ENCODE results near the gene KLF14. TPM values are rescaled to one million over a fixed set of nuclear protein-coding genes. Genes with fewer than 3 reads are reported as not detected.

Gene KLF14
- total and polyA plus RNA-seq, 2 of the 4 experiments (the other 2 are of a cell fraction): 0.05 TPM; not detected in 1

DNA sequence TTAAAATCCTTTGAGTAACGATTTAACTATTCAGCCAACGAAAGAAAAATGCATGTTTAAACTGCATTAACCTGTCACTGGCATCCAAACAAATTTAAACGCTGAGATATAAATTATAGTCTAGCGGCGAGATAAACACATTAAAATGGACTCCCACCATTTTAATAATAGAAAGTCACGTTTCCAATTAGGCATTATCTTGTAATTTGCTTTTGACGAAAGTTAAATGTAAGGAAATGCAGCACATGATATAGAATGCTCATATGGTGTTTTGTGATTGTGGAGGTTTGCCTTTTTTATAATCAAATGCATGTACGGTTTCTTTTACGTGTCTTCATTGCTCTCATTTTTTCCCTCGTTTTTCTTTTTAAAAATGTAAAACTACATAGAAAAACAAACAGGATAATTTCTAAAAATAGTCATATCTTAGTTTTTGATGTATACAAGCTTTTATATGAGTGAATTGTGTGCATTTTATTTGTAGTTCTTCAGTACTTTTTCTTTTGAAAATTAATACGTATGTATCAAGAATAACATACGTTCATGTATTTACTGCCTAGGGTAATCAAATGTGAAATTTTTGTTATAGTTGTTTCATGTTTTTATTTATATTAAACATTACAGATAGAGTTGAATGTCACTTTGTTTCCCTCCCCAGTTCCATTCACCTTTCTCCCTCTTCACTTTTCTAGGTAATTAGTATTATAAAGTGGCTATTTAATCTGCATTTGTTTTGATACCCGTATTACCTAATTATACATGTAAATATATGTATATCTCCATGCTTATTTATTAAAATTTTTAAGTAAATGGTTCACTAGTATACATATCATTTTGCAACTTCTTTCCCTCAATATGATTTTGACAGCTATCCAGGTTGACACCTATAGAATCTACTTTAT, 1.1 kb upstream of the KLF14 start:
- Histone ChIP-seq H3K27ac (ENCODE audit: insufficient read depth, low read length) (no peak overlapping the region), H3K18ac (ENCODE audit: low read depth, low read length) (no peak overlapping the region), H2BK5ac (ENCODE audit: low read depth, low read length, poor library complexity, severe bottlenecking) (no peak overlapping the region), H2BK20ac (ENCODE audit: low read depth, low read length) (no peak overlapping the region), H3K9me3 (ENCODE audit: control insufficient read depth, insufficient read depth, low read length) (peaks cover 36% of the 10 kb centered on the region), H2BK15ac (ENCODE audit: low read depth, low read length) (no peak overlapping the region), H3K36me3 (ENCODE audit: control insufficient read depth, insufficient read depth, low read length) (no peaks in the 10 kb centered on the region), H3K79me1 (ENCODE audit: low read depth in 1 of 2, low read length in 2 of 2) (no peaks in the 10 kb centered on the region), H3K4me3 (ENCODE audit: insufficient read depth, low read depth, low read length) (peak overlapping the region; percentile 91), H3K4ac (ENCODE audit: low read depth, low read length) (no peak overlapping the region), H3K14ac (replicated peaks; ENCODE audit: low read depth, low read length) (no peak overlapping the region), H3K56ac (ENCODE audit: extremely low read depth, insufficient read depth, low read length) (no peak overlapping the region), H3K23ac (ENCODE audit: low read depth, low read length) (no peak overlapping the region), H2BK120ac (ENCODE audit: low read depth, low read length) (no peak overlapping the region), H4K20me1 (ENCODE audit: insufficient read depth, low read length) (no peaks in the 10 kb centered on the region), H3K9me1 (ENCODE audit: insufficient read depth, low read length) (no peaks in the 10 kb centered on the region), H4K8ac (ENCODE audit: low read depth in 2 of 2, low read length in 2 of 2) (no peak overlapping the region), H3K9ac (ENCODE audit: low read depth, low read length) (no peak overlapping the region), H4K5ac (ENCODE audit: low read depth, low read length) (no peak overlapping the region), H2AK5ac (ENCODE audit: low read depth, low read length) (no peak overlapping the region), H2AK9ac (replicated peaks; ENCODE audit: low read depth, low read length, poor library complexity) (no peak overlapping the region), H2AFZ (replicated peaks; ENCODE audit: low read length, poor library complexity) (no peak overlapping the region), H3K4me2 (ENCODE audit: low read depth, low read length) (peak overlapping the region; percentile 96), H3K27me3 (ENCODE audit: control insufficient read depth, insufficient read depth, low read length) (peaks cover 54% of the 10 kb centered on the region), H4K91ac (ENCODE audit: insufficient read depth, low read depth, low read length) (no peak overlapping the region), H3K4me1 (ENCODE audit: control insufficient read depth, insufficient read depth, low read length) (no peaks in the 10 kb centered on the region)
- in situ Hi-C loops (cut with MboI; ENCODE audit: low sequenced_read_pairs) (no loop called here), intact Hi-C loops (cut with micrococcal nuclease) (no loop called here), dilution Hi-C loops (cut with HindIII; ENCODE audit: low sequenced_read_pairs, unreplicated experiment) (no loop called here)
- CTCF ChIA-PET: no interaction called here
- TF ChIP-seq FOS (IDR thresholded peaks at IDR 0.05; ENCODE audit: low read depth, low read length): no peak
- TF ChIP-seq BHLHE40 (IDR thresholded peaks at IDR 0.05; ENCODE audit: low read depth, low read length): no peak
- TF ChIP-seq, protein P1, sequence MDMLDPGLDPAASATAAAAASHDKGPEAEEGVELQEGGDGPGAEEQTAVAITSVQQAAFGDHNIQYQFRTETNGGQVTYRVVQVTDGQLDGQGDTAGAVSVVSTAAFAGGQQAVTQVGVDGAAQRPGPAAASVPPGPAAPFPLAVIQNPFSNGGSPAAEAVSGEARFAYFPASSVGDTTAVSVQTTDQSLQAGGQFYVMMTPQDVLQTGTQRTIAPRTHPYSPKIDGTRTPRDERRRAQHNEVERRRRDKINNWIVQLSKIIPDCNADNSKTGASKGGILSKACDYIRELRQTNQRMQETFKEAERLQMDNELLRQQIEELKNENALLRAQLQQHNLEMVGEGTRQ (IDR thresholded peaks at IDR 0.05; ENCODE audit: low read depth, low read length): no peak
- TF ChIP-seq RFX5 (IDR thresholded peaks at IDR 0.05; ENCODE audit: low read depth, low read length): no peak
- ATAC-seq (ENCODE audit: low read depth) (no peak), DNase-seq (peak; percentile 2)
- BruUV-seq (replicated peaks): no TSS peak
- WGBS, 2 experiments (ENCODE audit: extremely low coverage in 2 of 2, insufficient read length in 1 of 2): no CpG with 5 or more reads among the region's 13 CpGs
- POLR2A ChIA-PET (ENCODE audit: unreplicated experiment): no interaction called here
